ENCODE measurements around the gene DLG1.

GRCh38 chr3:197289726-197290125 is 8.7 kb downstream of the DLG1 start:
- TF ChIP-seq CTCF (IDR thresholded peaks at IDR 0.05) (no peak), REST (IDR thresholded peaks at IDR 0.05; ENCODE audit: insufficient read depth in 1 of 2, low read depth in 2 of 2, low read length in 1 of 2) (no peak), POLR2AphosphoS5 (IDR thresholded peaks at IDR 0.05; ENCODE audit: low read depth, low read length) (no peak)
